ENCODE results near the gene LSM14B.

Gene LSM14B

DNA sequence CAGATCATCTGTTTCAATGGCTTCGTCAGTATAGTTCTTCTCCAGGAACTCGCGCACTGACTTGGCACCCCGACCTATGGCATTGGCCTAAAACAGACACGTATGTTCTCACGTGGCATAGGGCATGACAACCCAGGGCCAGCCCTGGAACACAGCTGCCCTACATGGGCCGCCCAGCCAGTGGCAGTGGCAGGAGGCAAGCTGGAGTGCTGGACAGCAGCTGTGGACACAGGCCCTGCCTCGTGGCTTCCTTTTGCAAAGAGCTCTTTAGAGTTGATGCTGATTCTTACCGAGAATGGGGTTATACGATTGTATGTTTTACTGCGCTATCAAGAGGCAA, 15.9 kb downstream of the LSM14B start:
- FAIRE-seq = no peak
- TF ChIP-seq, protein P1, sequence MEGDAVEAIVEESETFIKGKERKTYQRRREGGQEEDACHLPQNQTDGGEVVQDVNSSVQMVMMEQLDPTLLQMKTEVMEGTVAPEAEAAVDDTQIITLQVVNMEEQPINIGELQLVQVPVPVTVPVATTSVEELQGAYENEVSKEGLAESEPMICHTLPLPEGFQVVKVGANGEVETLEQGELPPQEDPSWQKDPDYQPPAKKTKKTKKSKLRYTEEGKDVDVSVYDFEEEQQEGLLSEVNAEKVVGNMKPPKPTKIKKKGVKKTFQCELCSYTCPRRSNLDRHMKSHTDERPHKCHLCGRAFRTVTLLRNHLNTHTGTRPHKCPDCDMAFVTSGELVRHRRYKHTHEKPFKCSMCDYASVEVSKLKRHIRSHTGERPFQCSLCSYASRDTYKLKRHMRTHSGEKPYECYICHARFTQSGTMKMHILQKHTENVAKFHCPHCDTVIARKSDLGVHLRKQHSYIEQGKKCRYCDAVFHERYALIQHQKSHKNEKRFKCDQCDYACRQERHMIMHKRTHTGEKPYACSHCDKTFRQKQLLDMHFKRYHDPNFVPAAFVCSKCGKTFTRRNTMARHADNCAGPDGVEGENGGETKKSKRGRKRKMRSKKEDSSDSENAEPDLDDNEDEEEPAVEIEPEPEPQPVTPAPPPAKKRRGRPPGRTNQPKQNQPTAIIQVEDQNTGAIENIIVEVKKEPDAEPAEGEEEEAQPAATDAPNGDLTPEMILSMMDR (IDR thresholded peaks at IDR 0.05; ENCODE audit: insufficient read depth, missing control alignments) = no peak
- no peak for DNase-seq (ENCODE audit: insufficient read length, low spot score)

DNA sequence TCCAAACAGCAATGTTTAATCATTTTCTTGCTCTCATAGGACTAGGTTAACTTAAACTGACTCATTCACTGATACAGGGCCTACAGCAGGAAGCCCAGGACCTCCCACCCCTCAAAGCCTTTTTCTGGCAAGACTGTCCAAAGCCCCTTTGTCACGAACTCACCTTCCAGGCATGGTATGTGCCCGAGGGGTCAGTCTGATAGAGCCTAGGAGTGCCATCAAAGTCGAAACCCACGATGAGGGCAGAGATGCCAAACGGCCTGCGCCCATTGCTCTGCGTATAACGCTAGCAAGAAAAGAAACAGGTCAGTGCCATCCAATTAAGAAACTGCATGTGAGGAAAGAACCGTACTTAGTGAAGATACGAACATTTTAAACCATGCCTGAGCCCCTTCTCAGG, 16.6 kb downstream of the LSM14B start:
- FAIRE-seq = no peak
- TF ChIP-seq, protein P1 (IDR thresholded peaks at IDR 0.05; ENCODE audit: insufficient read depth, missing control alignments) = no peak
- DNase-seq (ENCODE audit: insufficient read length, low spot score) = no peak

DNA sequence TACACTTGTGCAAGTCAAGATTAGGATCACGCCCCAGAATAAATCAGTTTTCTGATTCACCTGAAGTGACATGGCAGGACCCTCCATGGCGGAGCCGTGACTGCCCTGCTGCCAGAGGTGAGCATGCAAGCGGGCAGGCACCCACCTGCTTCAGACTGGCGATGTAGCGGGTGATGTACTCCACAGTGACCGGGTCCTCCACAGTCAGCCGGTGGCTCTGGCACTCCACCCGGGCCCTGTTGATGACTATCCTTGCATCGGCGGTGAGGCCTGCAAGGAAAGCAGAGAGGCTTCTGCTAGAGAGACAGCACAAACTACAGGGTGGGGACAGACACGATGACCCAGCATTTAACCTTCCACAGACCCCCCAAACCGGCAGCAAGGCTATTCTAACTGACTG, 17.4 kb downstream of the LSM14B start:
- TF ChIP-seq, protein P1 (IDR thresholded peaks at IDR 0.05; ENCODE audit: insufficient read depth, missing control alignments) = no peak
- FAIRE-seq = no peak
- DNase-seq (ENCODE audit: insufficient read length, low spot score) = no peak

- TF ChIP-seq, protein P1 (IDR thresholded peaks at IDR 0.05; ENCODE audit: insufficient read depth, missing control alignments) = no peak
- FAIRE-seq (no peak), DNase-seq (ENCODE audit: insufficient read length, low spot score) (no peak)
These were observed 18.7 kb downstream of the LSM14B start for GRCh38 chr20:62141043-62141396.

GRCh38 chr20:62141397-62142251, 19.3 kb downstream of the LSM14B start:
- TF ChIP-seq, protein P1 (IDR thresholded peaks at IDR 0.05; ENCODE audit: insufficient read depth, missing control alignments) = peak; percentile 35
- no peak for DNase-seq (ENCODE audit: insufficient read length, low spot score)
- no peak for FAIRE-seq

- DNase-seq (ENCODE audit: insufficient read length, low spot score) (no peak), FAIRE-seq (no peak)
- TF ChIP-seq, protein P1 (IDR thresholded peaks at IDR 0.05; ENCODE audit: insufficient read depth, missing control alignments) = no peak
These were observed 20.2 kb downstream of the LSM14B start for GRCh38 chr20:62142252-62143080.
